H54 (cell line): ENCODE measurements around the gene GNAL.
A peak's percentile ranks its signal among the peaks of the same experiment; 100 is the strongest.

ENCODE experiments used
- DNase-seq: peaks from one replicate; pipeline ENCODE4 v3.0.0; 2011; ENCODE audit warnings: low spot score, mixed read lengths; ENCODE audit not compliant: insufficient read length
- FAIRE-seq: peaks from 3 replicates; lab custom pipeline; 2011; peaks lifted over from hg19 to GRCh38; lab: Jason Lieb, UNC
- POLR2A ChIP-seq: IDR thresholded peaks from 2 replicates; pipeline ENCODE4 v1.6.1; 2011; ENCODE audit warnings: low read depth, mild to moderate bottlenecking, low read length

GNAL gene

GRCh38 chr18:11859282-11859830, 170.3 kb downstream of the GNAL start:
- no peak for TF ChIP-seq POLR2A
- FAIRE-seq (no peak), DNase-seq (no peak)

DNA sequence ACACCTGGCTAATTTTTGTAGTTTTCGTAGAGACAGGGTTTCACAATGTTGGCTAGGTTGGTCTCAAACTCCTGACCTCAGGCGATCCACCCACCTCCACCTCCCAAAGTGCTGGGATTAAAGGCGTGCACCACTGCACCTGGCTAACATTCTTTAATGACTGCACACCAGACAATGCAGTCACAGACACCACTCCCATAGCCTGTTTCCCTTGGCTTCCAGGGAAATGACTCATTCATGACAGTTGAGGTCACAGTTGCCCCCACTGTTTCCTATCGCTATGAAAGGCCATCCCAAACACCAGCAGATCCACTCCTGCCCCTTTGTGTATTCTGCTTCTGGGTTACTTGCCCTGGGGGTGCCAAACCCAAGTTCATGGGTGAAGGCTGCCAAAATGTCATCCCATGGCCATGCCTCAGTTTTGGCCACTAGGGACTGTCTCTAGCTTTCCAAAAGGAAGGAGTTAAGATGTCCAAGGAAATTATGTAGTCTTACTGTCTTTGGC, 170.9 kb downstream of the GNAL start:
- peak; percentile 89 for FAIRE-seq
- peak; percentile 64 for DNase-seq
- TF ChIP-seq POLR2A: no peak

GRCh38 chr18:11860594-11861450, 171.8 kb downstream of the GNAL start:
- FAIRE-seq (no peak), DNase-seq (no peak)
- TF ChIP-seq POLR2A: no peak

- no peak for FAIRE-seq
- no peak for TF ChIP-seq POLR2A
- DNase-seq: no peak
These were observed 172.7 kb downstream of the GNAL start for GRCh38 chr18:11861583-11862288.

DNA sequence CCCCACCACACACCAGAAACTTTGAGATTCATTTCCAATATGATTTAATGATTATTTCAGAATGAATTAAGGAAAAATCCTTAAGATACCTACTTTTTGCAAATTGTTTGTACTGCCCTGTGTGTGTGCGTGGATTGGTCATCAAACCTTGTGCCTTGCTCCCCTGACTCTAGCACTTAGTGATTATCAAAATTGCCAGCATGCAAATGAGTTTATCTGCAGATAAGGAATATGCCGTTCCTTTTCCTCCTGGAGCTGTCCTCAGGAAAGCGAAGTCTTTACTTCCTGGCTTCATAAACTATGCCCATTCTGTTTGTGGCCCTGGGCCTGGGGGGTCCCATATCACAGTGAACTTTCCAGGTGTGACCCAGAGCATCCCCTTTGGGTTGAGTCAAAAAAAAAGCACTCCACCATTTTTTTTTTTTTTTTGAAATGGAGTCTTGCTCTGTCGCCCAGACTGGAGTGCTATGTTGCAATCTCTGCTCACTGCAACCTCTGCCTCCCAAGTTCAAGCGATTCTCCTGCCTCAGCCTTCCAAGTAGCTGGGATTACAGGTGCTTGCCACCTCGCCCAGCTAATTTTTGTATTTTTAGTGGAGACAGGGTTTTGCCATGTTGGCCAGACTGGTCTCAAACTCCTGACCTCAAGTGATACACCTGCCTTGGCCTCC, 173.5 kb downstream of the GNAL start:
- no peak for FAIRE-seq
- no peak for TF ChIP-seq POLR2A
- no peak for DNase-seq

DNA sequence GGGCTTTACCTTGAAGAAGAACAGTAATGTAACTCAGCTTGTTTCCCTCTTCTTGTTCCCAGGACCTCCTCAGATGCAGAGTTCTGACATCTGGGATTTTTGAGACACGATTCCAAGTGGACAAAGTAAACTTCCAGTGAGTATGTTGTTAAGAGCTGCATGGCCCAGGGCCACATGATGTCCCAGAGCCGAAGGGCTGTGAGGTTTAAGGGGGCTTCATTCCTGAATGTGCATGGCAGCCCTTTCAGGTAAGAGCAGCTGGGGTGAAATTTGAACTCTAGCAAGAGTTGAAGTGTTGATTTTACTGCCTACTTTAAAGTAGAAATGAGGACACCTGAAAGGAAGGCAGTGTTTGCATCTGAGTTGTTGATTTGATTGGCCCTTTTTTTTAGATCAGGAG, 175.4 kb downstream of the GNAL start:
- TF ChIP-seq POLR2A: no peak
- no peak for FAIRE-seq
- DNase-seq: no peak

DNA sequence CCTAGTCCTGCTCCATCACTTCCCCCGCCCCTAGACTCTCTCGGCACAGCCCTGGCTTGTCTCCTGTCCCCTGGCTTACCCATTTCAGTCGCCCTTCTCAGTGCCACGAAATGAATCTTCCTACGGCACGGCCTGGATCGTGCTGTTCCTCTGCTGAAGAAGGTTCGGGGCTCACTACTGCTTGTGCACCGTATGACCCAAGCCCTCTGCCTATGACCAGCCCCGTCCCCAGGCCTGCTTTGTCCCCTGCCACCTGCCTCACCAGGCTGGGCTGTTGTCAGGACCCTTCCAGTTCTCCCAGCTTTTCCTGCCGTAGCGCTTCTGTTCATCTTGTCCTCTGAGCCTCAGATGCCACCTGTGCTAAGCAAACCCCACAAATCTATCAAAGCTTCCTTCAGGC, 176.0 kb downstream of the GNAL start:
- TF ChIP-seq POLR2A: no peak
- DNase-seq (no peak), FAIRE-seq (no peak)

GRCh38 chr18:11866329-11866728, 177.3 kb downstream of the GNAL start:
- DNase-seq (no peak), FAIRE-seq (no peak)
- TF ChIP-seq POLR2A: no peak

- no peak for DNase-seq
- no peak for FAIRE-seq
- no peak for TF ChIP-seq POLR2A
These were observed 177.7 kb downstream of the GNAL start for GRCh38 chr18:11866764-11867163.

DNA sequence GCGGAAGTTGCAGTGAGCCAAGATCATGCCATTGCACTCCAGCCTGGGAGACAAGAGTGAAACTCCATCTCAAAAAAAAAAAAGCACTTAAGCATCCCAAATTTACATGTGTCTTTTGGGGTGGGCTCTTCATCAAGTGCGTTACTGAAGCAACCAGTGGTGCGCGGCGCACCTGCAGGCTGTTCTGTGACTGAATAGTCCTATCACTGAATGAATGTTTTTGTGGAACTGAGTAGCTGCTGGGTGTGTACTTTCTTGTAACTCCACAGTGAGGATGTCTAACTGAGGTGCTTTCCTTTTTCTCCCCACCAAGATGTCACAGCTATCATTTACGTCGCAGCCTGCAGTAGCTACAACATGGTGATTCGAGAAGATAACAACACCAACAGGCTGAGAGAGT, 179.2 kb downstream of the GNAL start:
- no peak for TF ChIP-seq POLR2A
- DNase-seq: no peak
- FAIRE-seq: no peak

- DNase-seq (no peak), FAIRE-seq (no peak)
- TF ChIP-seq POLR2A: no peak
These were observed 182.4 kb downstream of the GNAL start for GRCh38 chr18:11871501-11871900.

DNA sequence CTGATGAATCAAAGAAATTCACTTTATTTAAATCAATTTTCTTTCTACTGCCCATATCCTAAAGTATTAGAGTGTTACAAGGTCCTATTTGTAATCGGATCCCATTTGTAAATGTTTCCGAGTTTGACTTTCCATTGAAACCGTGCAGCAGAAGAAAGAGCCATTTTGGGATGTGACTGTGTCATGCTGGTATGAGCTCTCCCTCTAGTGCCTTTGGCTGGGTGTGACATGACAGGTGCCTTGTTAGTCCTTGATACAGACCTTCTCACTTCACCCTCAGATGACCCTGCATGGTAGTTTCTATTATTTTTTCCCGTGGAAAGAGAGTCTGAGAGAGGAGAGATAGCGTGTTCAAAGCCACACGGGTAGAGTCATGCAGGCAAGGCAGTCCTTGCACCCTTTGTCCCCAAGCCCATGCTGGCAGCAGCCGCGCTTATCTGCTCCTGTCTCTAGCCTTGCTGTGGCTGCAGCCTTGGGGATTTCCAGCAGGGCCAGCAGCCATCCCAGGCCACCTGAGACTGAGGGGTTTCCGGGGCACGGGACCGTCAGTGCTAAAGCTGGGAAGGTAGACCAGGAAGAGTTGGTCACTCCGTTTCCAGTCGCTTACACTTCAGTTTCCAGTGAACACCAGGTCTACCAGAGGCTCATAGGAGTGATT, 183.5 kb downstream of the GNAL start:
- FAIRE-seq: peak; percentile 90
- DNase-seq: no peak

GRCh38 chr18:11873670-11874340, 184.7 kb downstream of the GNAL start:
- no peak for FAIRE-seq
- DNase-seq: no peak
- no peak for TF ChIP-seq POLR2A

More for the DNA sequence above, 183.5 kb downstream of the GNAL start:
- no peak for TF ChIP-seq POLR2A
